Keratinocyte (primary cell): ENCODE results near the gene SERGEF.
A peak's percentile ranks its signal among the peaks of the same experiment; 100 is the strongest.

Source experiments
- CTCF ChIP-seq, 3 experiments: IDR thresholded peaks in 1 of 3; conservative IDR thresholded peaks in 1 of 3; optimal IDR thresholded peaks in 1 of 3; 2 replicates in 2 of 3; 3 replicates in 1 of 3; pipeline versions ENCODE3 to v1.5.1; 2011; ENCODE audit warnings: low read length in 3 of 3, mild to moderate bottlenecking in 3 of 3, moderate library complexity in 2 of 3, control low read depth in 1 of 3, inconsistent platforms in 1 of 3; ENCODE audit not compliant: insufficient read depth in 2 of 3; ENCODE audit errors: extremely low read depth in 1 of 3
- EZH2 ChIP-seq: IDR thresholded peaks from one replicate; pipeline ENCODE4 v1.6.1; 2012; ENCODE audit warnings: inconsistent platforms, mild to moderate bottlenecking, low read length, moderate library complexity

DNA sequence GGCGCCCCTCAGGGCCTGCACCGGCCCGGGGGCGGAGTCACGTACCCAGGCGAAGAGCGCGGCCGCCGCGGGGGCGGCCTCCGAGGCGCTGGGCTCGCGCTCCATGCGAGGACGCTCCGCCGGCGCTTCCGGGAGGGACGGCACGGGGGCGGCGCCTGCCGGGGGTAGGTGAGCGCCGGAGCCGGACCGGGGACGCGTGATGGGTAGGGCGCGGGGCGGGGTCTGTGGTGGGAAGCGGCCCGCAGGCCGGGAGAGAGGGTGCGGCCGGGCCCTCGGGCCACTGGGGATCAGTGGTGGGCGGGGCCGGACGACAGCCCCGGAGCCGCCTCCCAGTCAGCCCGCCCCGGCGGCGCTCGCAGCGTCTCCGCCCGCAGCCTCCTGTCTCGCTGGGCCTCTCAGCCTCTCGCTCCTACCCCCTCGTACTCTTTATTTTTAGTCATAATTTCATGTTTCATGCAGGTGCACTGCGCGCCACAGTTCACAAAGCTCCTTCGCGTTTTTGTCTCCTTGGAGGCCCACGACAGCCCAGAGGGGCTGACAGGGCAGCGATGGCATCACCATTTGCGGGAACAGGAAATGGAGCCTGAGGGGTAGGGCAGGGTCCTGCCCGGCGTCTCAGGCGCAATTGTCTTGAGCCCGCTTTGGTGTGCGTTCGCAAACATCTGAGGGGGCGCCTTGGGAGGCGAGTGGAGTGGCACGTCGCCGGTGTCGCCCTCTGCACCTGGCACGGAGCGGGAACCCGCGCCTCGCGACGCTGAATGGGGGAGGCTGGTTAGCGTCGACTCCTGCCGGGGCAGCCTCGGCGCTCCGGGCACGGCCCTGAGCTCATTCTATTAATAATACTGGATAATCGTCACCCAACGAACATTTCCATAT lies at the start of gene SERGEF:
- peak in 1 of 3 experiments; percentile 11 for TF ChIP-seq CTCF (optimal IDR thresholded peaks at IDR 0.05 in 1 of 3, IDR thresholded peaks at IDR 0.05 in 1 of 3, conservative IDR thresholded peaks at IDR 0.05 in 1 of 3; ENCODE audit: extremely low read depth in 1 of 3, insufficient read depth in 2 of 3, low read length in 3 of 3)
- no peak for TF ChIP-seq EZH2
